Lower leg skin (tissue), 4 donors: ENCODE results near the gene BICC1. TPM values are rescaled to one million over a fixed set of nuclear protein-coding genes. Genes with fewer than 3 reads are reported as not detected.

Source experiments
- DNase-seq, 2 donors: peaks; one replicate each; pipeline ENCODE4 v3.0.0-alpha.2; 2019; ENCODE audit warnings: low spot score in 2 of 2
- H3K4me3 ChIP-seq: fragments of 200-600 bp; sonication (generic); 2 replicates; pipeline ENCODE4 v1.5.1; 2017; ENCODE audit warnings: mild to moderate bottlenecking, low read depth; ENCODE audit not compliant: poor library complexity, severe bottlenecking
- POLR2A ChIP-seq, 2 donors: fragments of 450-650 bp; IDR thresholded peaks; one replicate each; pipeline ENCODE4 v1.6.1; 2016 to 2017; ENCODE audit warnings: antibody characterized with exemption in 2 of 2, mild to moderate bottlenecking in 1 of 2, moderate library complexity in 1 of 2
- WGBS, 2 donors: methylation state at CpG; one replicate each; pipeline ENCODE4 v1.1.5; 2018; 5-methylcytosine and 5-hydroxymethylcytosine counted together
- intact Hi-C: fragments of 100-400 bp; cut with DNase I; formaldehyde crosslinking; loops from one replicate; pipeline ENCODE4 v1.15.0; 2023; ENCODE audit warnings: low total_unique reads
- total RNA-seq, 4 donors: library from RNA; depleted of rRNA; stranded (reverse); fragments of >200 nt; gene quantifications; one replicate each; pipeline ENCODE4 v1.1.0, GENCODE V29; 2016
- TF ChIP-seq, protein P1 (sequence below), 3 donors: fragments of 450-650 bp; IDR thresholded peaks; one replicate each; pipeline ENCODE4 v1.5.1; 2016; ENCODE audit warnings: antibody characterized with exemption in 3 of 3, mild to moderate bottlenecking in 3 of 3, moderate library complexity in 2 of 3

BICC1 gene
- total RNA-seq, 4 donors from 2014 or later, result 5.0 to 11.5 (median 7.1) TPM

DNA sequence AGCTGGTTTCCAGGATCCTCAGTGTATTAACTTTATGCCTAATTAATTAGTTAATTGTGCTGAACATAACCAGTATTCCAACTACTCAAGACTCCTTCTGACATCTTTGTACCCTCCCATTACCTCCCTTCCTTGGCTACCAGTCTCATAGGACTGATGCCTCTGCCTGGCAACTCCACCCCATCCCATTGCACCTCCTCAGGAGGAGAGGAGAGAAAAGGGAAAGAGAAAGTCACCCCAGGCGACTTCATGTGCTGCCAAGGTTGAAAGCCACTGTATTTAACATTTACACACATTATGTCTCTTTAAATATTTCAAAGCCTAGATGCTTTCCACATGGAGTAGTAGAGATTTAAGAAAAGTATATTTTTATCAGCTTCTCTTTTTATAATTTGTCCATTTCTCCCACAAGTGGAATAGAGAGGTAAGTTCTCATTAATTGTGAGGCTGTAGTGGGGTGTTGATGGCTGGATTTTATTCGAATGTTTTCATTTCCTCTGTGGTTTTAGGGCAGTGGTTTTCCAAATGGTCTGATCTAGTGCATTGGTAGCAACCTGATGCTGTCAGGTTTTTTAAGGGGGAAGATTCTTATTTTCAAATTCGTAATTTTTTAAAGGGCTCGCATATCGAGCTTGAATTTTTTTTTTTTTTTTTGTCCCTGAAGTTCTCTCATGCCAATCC is 148.0 kb downstream of the BICC1 start:
- TF ChIP-seq, protein P1, sequence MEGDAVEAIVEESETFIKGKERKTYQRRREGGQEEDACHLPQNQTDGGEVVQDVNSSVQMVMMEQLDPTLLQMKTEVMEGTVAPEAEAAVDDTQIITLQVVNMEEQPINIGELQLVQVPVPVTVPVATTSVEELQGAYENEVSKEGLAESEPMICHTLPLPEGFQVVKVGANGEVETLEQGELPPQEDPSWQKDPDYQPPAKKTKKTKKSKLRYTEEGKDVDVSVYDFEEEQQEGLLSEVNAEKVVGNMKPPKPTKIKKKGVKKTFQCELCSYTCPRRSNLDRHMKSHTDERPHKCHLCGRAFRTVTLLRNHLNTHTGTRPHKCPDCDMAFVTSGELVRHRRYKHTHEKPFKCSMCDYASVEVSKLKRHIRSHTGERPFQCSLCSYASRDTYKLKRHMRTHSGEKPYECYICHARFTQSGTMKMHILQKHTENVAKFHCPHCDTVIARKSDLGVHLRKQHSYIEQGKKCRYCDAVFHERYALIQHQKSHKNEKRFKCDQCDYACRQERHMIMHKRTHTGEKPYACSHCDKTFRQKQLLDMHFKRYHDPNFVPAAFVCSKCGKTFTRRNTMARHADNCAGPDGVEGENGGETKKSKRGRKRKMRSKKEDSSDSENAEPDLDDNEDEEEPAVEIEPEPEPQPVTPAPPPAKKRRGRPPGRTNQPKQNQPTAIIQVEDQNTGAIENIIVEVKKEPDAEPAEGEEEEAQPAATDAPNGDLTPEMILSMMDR (IDR thresholded peaks at IDR 0.05), result no peak
- TF ChIP-seq POLR2A (IDR thresholded peaks at IDR 0.05), result no peak
- no peak overlapping the region for H3K4me3 ChIP-seq
- DNase-seq, result no peak
- whole genome bisulfite sequencing, 2 donors, result 54 to 56% methylated on average over 5 of the region's 5 CpGs
- intact Hi-C loops, result no loop called here

DNA sequence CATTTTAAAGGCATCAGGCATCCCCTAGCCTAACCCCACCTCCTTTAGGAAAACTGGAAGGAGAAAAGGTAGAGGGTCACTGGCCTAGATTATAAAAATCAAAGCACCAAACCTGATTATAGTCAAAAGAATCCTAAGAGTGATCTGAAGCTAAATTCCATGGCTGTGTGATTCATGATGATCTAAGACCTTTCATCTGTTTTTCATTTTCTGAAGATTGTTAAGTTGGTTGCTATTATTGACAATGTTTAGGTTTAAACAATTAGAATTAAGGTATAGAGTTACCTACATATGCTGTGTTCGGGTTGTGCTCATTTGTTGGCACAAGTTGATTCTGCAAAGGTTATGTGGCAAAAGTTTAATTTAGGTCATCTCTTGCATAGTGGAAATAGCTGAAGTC is 148.7 kb downstream of the BICC1 start:
- DNase-seq, result no peak
- H3K4me3 ChIP-seq, result no peak overlapping the region
- intact Hi-C loops, result no loop called here
- no peak for TF ChIP-seq POLR2A (IDR thresholded peaks at IDR 0.05)
- TF ChIP-seq, protein P1 (IDR thresholded peaks at IDR 0.05), result no peak
- WGBS, 2 donors, result 64 to 65% methylated on average over 1 of the region's 1 CpG

DNA sequence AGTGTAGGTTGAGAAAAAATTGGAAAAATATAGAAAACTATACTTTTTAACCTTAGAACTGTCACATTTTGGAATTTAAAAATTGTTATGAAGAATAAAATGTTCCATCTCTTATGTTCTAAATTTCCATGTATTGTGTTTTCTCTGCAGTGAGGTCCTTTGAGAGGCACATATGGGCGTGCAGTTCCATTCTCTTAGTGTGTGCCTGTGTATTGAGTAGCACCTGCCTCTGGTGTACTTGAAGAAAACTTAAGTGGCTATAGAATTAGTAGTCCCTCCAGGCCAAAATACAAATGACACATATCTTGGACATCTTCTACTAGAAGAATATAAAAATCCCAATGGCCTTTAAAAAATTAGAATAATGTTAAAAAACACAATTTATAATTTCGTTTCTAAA is 149.2 kb downstream of the BICC1 start:
- H3K4me3 ChIP-seq, result no peak overlapping the region
- TF ChIP-seq POLR2A (IDR thresholded peaks at IDR 0.05), result no peak
- 25 to 34% methylated on average over 2 of the region's 2 CpGs for WGBS, 2 donors
- DNase-seq, result no peak
- intact Hi-C loops, result no loop called here

DNA sequence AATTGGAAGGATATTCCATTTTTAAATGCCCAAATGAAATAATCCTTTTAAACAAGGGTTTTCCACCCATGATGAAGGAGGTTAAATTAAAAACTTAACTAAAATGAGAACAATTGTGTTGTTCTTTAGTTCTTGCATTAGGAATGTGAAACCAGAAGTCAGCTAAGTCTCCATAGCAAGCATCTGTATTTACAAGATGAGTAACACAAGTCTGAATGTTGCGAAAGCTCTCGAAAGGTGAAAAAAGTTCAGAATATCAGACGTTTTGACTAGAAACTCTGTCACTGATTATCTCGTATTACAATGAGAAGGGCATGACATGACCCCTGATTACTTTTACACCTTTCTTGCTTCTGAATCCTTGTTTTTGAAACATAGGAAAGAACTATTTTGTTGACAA is 149.6 kb downstream of the BICC1 start:
- no peak for TF ChIP-seq POLR2A (IDR thresholded peaks at IDR 0.05)
- TF ChIP-seq, protein P1 (IDR thresholded peaks at IDR 0.05), result no peak
- 53 to 55% methylated on average over 4 of the region's 4 CpGs for WGBS, 2 donors
- no peak overlapping the region for H3K4me3 ChIP-seq
- intact Hi-C loops, result no loop called here
- no peak for DNase-seq

DNA sequence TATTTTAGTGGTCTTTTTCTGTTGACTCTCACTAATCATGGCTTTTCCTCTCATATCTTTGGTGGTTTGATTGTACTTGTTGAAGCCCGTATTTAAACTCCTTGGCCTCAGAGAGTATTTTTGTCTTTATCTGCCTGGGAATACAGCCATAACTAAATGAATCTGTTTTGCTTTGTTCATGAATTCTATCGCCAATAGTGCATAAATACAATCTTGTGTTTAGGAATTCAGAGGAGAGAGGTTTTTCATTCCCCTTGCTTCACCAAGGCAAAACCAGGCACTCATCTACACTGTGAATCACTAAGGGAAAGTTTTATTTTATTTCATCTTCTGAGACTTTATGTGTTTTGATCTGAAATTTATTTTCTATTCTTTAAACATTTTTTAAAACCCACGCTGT is 152.7 kb downstream of the BICC1 start:
- intact Hi-C loops, result no loop called here
- TF ChIP-seq, protein P1 (IDR thresholded peaks at IDR 0.05), result no peak
- no peak for TF ChIP-seq POLR2A (IDR thresholded peaks at IDR 0.05)
- no peak overlapping the region for H3K4me3 ChIP-seq
- WGBS, 2 donors, result 35 to 47% methylated on average over 3 of the region's 3 CpGs
- no peak for DNase-seq

DNA sequence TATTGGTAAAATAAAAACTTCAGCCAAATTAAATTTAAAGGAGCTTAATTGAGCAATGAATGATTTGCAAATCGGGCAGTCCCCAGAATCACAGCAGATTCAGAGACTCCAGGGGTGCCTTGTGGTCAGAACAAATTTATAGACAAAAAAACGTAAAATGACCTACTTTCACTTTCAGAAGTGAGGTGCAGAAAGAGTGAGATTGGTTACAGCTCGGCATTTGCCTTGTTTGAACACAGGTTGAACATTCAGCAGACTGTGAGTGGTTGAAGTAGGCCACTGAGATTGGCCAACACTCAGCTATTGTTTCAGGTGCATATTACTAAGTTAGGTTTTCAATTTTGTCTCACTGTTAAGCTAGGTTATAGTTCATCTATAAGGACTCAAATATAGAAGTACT is 153.4 kb downstream of the BICC1 start:
- intact Hi-C loops, result no loop called here
- no peak for TF ChIP-seq POLR2A (IDR thresholded peaks at IDR 0.05)
- TF ChIP-seq, protein P1 (IDR thresholded peaks at IDR 0.05), result no peak
- WGBS, 2 donors, result 33 to 35% methylated on average over 3 of the region's 3 CpGs
- no peak for DNase-seq
- no peak overlapping the region for H3K4me3 ChIP-seq
